RKO (cell line): Measurements from ENCODE around the gene TMEM259.

Experiments used
- DNase-seq: peaks from one replicate; pipeline ENCODE4 v3.0.0-alpha.2; 2016; ENCODE audit warnings: low spot score

TMEM259 gene

DNA sequence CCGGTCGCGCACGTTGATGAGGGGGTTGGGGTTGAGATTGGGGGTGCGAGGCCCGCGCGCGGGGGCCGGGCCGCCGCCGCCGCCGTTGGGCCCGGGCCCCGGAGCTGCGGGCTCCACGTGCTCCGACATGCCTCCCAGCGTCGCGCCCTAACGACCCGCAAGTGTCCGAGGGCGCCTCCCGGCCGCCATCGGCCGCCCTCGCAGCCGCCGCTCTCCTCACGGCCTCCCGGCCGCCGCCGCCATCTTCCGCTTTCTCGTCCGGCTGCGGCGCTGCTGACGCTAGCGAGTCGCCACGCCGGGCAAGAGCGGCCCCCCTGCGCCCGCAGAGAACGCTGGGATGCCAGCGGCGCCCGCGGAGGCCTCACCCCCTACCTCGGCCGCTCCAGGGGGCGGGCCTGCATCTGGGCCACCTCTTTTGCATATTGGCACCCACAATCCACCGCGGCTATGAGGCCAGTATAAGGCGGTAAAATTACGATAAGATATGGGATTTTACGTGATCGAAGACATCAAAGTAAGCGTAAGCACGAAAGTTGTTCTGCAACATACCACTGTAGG, at the start of gene TMEM259:
Gene TMEM259, minus strand, starts transcription at position 256 of the 558 bp plus-strand sequence. Its CDS starts 127 bp downstream, at position 129.
- peak; percentile 96 for DNase-seq

DNA sequence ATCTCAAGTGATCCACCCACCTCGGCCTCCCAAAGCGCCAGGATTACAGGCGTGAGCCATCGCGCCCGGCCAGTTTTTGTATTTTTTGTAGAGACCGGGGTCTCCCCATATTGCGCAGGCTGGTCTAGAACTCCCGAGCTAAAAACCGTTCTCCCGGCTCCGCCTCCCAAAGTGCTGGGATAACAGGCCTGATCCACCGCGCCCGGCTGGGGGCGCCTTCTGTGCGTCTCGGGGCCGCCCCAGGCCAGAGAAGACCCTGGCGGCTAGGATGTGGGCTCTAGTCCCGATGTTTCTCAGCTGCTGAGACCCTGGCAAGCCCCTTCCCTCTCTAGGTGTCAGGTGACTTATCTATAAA, 49.6 kb upstream of the TMEM259 start:
- DNase-seq, result no peak

DNA sequence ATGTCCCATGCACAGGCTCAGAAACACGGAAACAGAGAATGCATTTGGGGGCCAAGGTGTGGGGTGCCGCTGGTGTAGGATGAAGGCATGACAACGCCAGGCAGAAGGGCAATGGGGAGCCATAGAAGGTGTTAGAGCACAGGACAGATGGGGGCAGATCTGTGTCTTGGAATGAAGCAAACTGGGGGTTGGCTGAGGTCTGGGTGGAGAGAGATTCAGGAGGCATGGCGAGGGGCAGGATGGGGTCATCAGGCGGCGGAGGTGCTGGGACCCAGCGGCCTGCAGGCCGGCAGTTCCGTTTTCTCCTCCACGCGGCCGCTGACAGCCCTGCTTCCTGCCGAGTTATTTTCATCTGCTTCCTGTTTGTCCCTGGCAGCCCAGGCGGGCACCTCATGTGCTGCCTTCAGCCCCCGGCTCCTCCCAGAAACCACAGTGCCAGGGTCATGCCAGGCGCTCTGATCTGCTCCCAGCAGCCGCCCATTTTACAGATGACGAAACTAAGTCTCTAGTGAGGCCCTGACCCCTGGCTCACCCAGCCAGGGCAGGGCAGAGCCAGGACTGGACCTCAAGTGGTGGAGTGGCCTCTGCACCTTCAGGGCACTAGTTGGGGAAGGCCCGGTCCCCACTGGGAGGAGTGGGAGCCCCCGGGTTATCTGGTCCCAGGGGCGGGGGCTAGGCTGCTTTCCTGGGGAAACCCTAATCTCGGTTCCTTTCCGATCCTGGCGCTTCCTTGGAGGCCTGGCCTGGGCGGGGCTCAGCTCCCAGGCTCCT, 48.3 kb upstream of the TMEM259 start:
- DNase-seq, result no peak

DNA sequence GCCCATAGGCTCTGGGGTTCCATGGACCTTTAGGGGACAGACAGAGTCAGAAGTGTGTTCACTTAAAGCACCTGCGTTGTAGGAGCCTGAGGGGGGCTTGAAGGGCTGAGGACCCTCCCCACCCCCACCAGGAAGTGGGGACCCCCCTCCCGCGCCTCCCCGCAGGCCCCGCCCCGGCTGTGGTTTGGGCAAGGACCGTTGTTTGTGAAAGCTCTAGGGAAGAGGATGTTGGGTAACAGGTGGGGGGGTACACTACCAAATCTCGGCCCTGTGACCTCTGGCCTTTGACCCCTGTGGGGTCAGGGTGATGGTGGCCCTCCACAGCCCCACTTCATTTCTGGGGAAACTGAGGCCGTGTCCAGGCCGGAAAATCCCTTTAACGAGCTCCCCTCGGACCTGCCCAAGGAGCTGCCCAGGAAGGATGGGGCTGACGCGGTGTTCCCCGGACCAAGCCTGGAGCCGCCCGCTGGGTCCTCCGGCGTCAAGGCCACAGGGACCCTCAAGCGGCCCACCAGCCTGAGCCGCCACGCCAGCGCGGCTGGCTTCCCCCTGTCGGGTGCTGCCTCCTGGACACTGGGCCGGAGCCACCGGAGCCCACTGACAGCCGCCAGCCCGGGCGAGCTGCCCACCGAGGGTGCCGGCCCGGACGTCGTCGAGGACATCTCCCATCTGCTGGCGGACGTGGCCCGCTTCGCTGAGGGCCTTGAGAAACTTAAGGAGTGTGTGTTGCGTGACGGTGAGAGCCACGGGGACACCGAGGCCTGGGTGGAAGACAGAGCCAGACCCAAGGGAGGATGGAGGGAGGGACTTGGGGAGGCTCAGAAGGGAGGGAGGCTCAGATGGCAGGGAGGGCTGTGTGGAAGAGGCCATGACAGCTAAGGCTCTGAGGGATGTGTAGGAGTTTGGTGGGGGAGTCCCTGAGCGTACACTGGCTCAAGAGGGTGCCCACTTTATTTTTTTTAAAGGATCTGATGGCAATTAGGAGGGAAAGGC, 47.4 kb upstream of the TMEM259 start:
- DNase-seq, result no peak

DNA sequence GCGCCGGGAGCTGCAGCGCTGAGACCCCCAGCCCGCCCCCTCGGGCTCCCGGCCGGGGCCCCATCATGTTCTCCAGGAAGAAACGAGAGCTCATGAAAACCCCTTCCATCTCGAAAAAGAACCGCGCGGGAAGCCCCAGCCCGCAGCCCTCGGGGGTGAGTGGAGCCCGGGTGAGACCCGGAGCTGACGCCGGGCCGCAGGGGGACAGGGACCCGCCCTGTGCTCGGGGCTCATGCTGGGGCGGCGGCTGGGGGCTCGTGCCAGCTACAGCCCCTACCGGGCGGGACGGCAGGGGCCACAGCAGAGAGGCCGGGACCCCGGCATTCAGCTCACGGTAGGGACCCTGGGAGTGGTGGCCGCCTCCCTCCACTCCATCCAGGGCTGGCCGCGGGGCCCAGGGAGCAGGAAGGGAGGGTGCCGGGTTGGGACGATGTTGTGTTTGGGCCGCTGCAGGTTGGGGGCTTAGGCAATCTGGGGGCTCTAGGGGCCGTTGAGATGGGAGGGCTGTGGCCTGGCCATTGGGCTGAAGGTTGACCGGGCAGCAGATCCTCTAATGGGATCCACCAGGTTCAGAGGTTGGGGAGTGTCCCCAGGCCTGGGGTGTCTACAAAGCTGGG, 46.5 kb upstream of the TMEM259 start:
- DNase-seq, result no peak

DNA sequence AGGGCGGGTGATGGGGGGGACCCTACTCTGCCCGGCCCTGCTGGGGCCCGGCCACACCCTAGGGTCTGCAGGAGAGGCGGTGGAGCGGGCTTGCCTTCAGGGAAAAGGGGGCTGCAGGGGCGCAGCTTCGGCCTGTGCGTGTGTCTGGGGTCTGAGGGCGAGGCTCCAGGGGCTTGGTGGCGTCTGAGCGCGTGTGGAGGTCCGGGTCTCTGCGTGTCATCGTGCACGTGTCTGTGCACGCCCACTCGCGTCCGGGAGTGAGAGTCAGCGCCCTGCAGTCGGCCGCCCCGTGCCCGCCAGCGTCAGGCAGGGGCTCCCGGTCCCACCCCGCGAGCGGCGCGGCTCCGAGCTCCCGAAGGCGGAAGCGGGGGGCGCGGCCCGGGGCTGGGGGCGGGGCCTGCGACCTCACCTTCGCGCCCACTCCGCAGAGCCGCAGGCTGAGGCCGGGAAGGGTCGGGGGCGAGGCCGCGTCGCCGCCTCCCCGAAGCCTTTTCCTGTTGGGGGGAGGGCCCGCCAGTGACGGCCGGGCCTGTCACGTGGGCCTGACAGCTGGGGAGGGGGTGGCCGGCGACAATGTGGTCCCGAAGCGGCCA, 45.9 kb upstream of the TMEM259 start, which contains the start of gene ARHGAP45:
Gene ARHGAP45, plus strand, starts transcription at position 420 of the 593 bp plus-strand sequence. CDS start 239 bp downstream, outside the sequence.
- peak; percentile 49 for DNase-seq

DNA sequence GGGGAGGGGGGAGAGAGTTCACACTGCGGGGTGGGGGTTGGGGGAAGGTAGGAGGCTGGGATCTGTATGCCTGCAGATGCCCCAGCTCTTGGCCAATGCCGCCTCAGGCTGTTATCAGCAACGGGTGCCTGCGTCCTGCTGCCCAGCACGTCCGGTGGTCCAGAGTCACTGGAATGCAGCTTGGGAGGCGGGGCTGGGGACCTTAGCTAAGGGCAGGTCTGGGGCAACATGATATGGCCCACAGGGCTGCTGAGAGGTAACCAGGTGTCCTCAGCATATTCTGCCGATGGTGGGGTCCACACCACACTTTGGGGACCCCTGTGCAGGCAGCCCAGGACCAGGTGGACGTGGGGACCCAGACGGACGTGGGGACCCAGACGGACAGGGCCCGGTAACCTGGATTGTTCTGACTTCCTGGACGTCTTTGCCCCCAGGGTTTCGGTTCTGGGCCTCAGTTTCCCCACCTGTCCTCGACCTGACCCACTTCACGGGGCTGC, 45.4 kb upstream of the TMEM259 start:
- peak; percentile 31 for DNase-seq

DNA sequence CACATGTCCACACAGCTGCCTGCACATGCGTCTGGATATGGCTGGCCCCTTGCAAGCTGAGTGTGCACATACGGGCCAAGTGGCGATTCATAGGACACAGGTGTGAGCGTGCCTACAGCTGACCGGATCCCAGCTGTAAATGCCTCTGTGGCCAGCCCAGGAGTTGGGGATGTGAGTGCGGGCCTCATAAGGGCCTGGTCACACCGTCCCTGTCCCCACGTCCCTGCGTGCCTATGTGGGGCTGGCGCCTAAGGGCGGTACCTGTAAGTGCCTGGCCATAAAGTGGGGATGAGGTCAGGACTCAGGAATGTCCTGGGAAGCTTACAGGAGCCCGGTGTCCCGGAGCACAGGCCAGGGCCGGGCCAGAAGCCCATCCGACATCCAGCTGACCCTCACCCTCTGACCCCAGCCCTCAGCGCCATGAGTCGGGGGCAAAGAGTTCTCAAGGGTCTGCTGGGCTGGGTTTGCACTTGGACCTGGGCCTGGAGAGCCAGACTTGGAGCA, 44.7 kb upstream of the TMEM259 start:
- DNase-seq, result peak; percentile 72

DNA sequence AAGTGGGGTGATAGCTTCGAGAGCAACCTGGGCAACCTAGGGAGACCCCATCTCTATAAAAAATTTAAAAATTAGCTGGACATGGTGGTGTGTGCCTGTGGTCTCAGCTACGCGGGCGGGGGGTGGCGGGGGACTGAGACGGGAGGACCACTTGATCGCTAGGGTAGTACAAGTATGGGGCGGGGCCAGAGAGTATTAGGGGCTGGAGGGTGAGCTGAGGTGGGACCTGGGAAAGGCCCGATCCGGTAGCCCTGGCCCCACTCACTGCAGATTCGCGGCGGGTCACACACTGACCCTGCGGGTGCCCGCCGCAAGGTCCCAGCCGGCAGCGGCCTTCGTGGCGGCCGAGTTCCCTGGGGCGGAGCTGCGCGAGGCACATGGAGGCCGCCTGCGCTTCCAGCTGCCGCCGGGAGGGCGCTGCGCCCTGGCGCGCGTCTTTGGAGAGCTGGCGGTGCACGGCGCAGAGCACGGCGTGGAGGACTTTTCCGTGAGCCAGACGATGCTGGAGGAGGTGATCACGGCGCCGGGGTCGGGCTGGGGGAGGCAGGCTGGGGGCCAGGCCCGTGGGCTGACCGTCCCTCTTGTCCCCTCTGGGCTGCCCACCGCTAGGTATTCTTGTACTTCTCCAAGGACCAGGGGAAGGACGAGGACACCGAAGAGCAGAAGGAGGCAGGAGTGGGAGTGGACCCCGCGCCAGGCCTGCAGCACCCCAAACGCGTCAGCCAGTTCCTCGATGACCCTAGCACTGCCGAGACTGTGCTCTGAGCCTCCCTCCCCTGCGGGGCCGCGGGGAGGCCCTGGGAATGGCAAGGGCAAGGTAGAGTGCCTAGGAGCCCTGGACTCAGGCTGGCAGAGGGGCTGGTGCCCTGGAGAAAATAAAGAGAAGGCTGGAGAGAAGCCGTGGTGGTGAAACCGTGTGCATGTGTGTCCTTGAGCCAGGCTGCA, 44.0 kb upstream of the TMEM259 start:
- peak; percentile 86 for DNase-seq

DNA sequence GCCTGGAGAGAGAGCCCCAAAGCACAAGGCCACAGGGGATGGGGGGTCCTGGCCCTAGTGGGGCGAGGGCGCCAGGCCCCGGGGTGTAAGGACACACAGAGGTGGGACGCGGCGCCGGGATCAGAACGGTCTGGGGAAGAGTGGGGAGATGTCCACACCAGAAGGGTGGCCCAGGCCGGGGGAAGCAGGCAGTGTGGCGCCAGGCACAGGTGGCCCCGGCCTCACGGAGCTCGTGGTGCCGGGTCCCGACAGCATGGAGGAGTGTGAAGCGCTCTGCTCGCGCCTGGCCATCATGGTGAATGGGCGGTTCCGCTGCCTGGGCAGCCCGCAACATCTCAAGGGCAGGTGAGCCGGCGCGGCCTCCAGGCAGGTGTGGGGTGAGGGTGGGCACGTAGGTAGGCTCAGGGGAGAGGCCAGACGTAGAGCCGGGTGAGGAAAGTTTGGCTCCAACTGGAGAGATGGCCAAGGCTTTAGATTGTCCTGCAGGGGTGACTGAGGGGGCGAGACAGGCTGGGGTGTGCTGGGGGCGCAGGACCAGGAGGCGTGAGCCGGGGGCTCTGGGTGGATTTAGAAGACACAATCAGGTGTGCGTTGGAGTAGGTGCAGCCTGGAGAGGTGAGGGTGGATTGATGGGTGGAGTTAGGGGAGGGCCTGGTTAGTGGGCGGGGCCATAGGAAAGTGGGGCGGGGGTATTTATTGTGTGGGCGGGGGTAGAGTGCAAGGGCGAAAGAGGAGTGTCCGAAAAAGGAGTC, 43.2 kb upstream of the TMEM259 start:
- DNase-seq, result no peak

DNA sequence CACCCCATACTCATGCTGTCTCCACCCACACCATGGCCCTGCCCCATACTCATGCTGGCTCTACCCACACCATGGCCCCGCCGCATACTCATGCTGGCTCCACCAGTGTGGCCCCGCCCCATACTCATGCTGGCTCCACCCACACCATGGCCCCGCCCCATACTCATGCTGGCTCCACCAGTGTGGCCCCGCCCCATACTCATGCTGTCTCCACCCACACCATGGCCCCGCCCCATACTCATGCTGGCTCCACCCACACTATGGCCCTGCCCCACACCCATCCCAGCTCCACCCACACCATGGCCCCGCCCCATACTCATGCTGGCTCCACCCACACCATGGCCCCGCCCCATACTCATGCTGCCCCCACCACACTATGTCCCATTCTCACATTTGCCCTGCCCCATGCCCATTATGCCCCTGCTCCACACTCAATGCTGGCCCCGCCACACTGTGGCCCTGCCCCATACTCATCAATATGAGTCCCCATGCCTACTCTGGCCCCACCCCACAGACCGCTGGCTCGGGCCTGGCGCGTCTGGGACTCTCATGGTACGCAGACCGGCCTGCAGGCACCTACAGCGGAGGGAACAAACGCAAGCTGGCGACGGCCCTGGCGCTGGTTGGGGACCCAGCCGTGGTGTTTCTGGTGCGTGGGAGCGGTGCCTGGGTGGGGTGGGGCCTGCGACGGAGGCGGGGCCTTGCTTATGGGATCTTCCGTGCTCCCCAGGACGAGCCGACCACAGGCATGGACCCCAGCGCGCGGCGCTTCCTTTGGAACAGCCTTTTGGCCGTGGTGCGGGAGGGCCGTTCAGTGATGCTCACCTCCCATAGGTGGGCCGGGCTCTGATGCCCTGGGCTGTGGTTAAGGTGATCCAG, 42.3 kb upstream of the TMEM259 start:
- DNase-seq, result peak; percentile 80

DNA sequence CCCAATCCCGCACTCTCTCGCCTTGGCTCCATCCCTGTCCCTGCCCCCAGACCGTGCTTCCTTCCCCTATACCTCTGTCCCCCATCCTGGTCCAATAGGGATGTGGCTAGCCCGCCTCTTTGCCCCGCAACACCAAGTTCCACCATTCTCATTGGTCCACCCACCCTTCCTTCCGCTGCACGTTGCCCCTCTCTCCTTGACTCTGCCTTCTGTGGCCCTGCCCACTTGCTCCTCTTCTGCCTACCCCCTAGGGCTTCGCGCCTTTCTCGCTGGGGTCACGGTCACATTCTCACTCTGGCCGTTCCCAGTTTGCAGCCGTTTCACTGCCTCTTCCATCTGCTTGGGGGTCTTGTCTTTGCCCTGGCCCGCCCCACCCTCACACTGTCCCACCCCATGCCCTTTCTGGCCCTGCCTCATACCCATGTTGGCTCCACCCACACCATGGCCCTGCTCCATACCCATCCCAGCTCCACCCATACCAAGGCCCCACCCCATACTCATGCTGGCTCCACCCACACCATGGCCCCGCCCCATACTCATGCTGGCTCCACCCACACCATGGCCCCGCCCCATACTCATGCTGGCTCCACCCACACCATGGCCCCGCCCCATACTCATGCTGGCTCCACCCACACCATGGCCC, 41.6 kb upstream of the TMEM259 start:
- DNase-seq, result no peak

DNA sequence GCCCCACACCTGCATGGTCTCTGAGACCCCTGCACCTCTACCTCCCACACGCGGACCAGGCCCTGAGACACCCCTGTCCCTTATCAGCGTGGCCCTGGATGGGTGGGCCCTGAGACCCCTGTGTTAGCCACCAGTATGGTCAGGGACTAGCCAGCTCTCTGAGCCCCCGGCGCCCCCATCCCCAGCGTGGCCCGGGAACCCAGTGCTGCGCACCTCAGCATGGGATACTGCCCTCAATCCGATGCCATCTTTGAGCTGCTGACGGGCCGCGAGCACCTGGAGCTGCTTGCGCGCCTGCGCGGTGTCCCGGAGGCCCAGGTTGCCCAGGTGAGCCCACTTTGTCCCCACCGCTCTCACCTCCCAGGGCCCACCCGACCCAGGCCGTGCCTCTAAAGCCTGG, 41.1 kb upstream of the TMEM259 start:
- no peak for DNase-seq

DNA sequence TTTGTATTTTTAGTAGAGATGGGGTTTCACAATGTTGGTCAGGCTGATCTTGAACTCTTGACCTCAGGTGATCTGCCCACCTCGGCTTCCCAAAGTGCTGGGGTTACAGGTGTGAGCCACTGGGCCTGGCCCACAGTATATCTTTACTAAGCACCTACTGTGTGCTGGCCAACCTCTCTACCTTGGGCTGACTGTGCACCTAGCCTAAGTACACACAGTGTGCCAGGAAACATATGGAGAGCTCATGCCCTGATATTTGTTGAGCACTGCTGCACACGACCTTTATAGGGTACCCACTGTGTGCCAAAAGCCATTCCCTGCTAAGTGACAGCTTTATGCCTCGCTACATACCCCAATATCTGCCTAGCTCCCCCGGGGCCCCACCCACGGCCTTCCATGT, 39.8 kb upstream of the TMEM259 start:
- DNase-seq, result no peak

DNA sequence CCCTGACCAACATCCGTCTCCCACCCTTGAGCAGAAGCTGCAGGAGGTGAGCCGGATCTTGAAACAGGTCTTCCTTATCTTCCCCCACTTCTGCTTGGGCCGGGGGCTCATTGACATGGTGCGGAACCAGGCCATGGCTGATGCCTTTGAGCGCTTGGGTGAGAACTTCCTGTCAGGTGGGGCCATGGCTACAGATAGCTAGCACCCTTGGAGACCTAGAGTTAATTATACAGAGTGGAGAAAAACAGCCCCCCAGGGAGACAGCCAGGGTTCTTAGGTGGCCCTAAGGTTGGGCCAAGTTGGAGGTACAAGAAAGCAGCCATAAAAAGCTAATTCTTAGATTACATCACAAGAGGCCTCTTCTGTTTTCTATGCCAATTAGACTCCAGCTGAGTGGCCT, 37.2 kb upstream of the TMEM259 start:
- no peak for DNase-seq

DNA sequence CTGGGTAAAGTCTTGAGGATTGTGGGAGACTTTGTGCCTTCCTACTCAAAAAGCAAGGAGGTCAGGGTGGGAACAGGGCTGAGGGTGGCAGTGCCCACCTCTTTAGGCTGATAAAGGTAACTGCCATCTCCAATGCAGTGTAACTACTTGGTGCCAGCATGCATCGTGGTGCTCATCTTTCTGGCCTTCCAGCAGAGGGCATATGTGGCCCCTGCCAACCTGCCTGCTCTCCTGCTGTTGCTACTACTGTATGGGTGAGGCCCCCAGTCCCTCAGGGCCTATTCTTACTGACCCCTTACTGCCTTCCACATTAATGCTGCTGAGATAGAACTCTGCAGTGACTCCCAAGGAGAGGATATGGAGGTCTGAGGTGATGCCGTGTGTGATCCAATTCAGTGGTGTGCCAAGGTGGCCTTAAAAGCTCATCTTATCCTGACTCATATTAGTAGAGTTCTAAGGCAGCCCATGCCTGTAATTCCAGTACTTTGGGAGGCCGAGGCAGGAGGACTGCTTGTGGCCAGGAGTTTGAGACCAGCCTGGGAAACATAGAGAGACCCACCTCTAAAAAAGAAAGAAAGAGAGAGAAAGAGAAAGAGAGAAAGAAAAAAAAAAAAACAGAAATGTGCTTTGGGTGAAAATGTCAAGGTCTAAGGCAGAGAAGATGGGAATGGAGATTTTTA, 36.4 kb upstream of the TMEM259 start:
- peak; percentile 51 for DNase-seq

DNA sequence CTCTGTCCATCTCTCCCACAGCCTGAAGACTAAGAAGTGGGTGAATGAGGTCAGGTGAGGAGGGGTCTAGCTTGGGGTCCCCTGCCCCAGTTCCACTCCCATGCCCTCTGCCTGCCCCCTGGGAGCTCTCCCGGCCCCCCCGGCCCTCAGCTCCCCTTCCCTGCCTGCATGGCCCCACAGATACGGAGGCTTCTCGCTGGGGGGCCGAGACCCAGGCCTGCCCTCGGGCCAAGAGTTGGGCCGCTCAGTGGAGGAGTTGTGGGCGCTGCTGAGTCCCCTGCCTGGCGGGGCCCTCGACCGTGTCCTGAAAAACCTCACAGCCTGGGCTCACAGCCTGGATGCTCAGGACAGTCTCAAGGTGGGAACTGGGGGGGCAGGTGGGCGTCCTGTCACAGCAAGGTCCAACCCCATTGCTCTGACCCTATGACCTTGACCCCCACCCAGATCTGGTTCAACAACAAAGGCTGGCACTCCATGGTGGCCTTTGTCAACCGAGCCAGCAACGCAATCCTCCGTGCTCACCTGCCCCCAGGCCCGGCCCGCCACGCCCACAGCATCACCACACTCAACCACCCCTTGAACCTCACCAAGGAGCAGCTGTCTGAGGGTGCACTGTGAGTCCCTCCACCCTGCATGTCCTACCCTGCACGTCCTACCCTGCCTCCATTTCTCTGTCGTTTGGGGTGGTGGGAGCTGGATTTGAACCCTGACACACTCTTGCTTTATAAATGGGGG, 35.1 kb upstream of the TMEM259 start:
- no peak for DNase-seq
